Skeletal muscle satellite cell (primary cell): ENCODE measurements around the gene WWOX.

Source experiments
- H3K27me3 ChIP-seq: 2 replicates; pipeline ENCODE4 v1.7.0; 2013; ENCODE audit warnings: low read length; ENCODE audit not compliant: control insufficient read depth, insufficient read depth
- H3K36me3 ChIP-seq: 2 replicates; pipeline ENCODE4 v1.7.0; 2013; ENCODE audit warnings: mild to moderate bottlenecking, control low read depth, low read length; ENCODE audit not compliant: insufficient read depth
- H3K4me1 ChIP-seq: 2 replicates; pipeline ENCODE4 v1.7.0; 2013; ENCODE audit warnings: low read length; ENCODE audit not compliant: control insufficient read depth, insufficient read depth
- H3K4me2 ChIP-seq: 2 replicates; pipeline ENCODE4 v1.7.0; 2013; ENCODE audit warnings: mild to moderate bottlenecking, low read length
- H3K4me3 ChIP-seq: 2 replicates; pipeline ENCODE4 v1.7.0; 2013; ENCODE audit warnings: low read length
- H3K9ac ChIP-seq: 2 replicates; pipeline ENCODE4 v1.7.0; 2013; ENCODE audit warnings: mild to moderate bottlenecking, low read depth, low read length, moderate library complexity
- H3K9me3 ChIP-seq: replicated peaks from 2 replicates; pipeline ENCODE4 v1.7.0; 2013; ENCODE audit warnings: mild to moderate bottlenecking, control low read depth, low read length

WWOX gene

DNA sequence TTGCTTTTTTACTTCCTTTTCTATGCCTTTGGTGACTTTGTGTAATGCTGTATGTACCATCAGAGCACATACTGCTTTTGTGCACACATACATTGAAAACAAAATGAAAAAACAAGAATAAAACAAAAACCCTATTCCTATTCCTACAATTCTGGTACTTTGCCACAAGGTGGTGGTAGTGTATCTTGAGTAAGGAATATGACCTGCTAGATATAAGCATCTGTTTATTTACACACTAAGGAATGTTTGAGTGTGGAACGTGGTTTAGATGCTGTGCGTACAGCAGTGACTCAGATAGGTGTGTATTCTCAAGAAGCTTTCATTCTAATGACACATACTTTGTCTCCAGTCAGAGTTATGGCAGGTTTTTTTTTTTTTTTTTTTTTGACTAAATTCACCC is 606.2 kb downstream of the WWOX start:
- Histone ChIP-seq H3K9ac (no peak overlapping the region), H3K36me3 (no peaks in the 10 kb centered on the region), H3K4me1 (no peaks in the 10 kb centered on the region), H3K9me3 (peaks cover 3% of the 10 kb centered on the region), H3K4me3 (no peak overlapping the region), H3K4me2 (no peak overlapping the region), H3K27me3 (no peaks in the 10 kb centered on the region)

- Histone ChIP-seq H3K4me2 (no peak overlapping the region), H3K27me3 (no peaks in the 10 kb centered on the region), H3K36me3 (no peaks in the 10 kb centered on the region), H3K4me1 (no peaks in the 10 kb centered on the region), H3K9ac (no peak overlapping the region), H3K4me3 (no peak overlapping the region), H3K9me3 (peaks cover 3% of the 10 kb centered on the region)
These were observed 607.2 kb downstream of the WWOX start for GRCh38 chr16:78706637-78707036.

- H3K9ac ChIP-seq, result no peak overlapping the region
- H3K27me3 ChIP-seq, result no peaks in the 10 kb centered on the region
- H3K4me1 ChIP-seq, result no peaks in the 10 kb centered on the region
- no peaks in the 10 kb centered on the region for H3K36me3 ChIP-seq
- no peak overlapping the region for H3K4me3 ChIP-seq
- H3K4me2 ChIP-seq, result no peak overlapping the region
- peaks cover 3% of the 10 kb centered on the region for H3K9me3 ChIP-seq
These were observed 609.9 kb downstream of the WWOX start for GRCh38 chr16:78709137-78709884.

DNA sequence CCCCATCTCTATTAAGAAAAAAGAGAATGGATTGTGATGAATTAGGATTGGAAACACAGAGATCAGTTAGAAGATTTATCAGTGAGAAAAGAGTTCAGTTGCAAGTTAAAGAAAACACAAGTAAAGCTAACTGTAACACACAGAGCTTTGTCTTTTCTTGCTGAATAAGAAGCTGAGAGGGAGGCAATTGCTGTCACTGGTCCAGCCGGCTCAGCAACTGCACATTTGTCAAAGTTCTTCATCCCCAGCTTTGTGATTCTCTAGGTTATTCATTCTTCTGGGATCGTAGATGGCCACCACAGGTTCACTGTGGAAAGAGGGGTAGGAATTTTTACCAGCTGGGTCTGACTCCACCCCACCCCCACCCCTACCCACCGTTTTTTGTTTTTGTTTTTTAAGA is 615.7 kb downstream of the WWOX start:
- Histone ChIP-seq H3K4me3 (no peak overlapping the region), H3K36me3 (no peaks in the 10 kb centered on the region), H3K9ac (no peak overlapping the region), H3K4me1 (no peaks in the 10 kb centered on the region), H3K27me3 (no peaks in the 10 kb centered on the region), H3K9me3 (no peaks in the 10 kb centered on the region), H3K4me2 (no peak overlapping the region)

DNA sequence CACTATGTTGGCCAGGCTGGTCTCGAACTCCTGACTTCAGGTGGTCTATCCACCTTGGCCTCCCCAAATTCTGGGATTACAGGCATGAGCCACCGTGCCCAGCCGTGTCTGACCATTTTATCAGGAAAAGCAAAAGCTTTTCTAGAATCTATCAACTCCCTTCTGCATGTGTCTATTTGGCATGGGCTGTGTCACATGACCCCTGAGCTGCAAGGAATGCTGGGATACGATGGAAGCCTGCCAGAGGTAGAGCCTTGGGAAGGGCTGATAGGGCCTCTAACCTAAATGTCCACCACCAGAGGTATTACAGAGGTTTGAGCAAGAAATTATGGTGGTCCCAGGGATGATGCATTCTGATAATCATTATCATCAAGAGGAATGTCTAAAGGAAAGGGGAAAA is 616.2 kb downstream of the WWOX start:
- H3K9ac ChIP-seq, result no peak overlapping the region

DNA sequence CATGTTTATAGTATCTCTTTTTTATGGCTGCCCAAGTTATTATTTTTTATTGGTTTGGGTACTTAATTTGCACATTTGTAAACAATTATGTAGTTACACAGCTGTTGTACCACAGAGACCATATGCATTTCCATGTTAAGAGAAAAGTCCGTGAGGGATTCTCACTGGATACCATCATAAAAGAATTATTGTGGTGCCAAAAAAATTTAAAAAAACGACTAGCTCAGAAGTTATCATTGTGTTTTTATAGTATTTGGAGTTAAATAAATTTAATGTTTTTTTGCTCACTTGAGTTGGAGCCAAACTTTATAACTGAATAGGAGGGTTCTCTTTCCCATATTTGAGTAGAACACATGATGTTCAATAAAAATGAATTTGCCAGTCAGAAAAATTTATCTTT is 618.7 kb downstream of the WWOX start:
- no peak overlapping the region for H3K4me3 ChIP-seq
- no peaks in the 10 kb centered on the region for H3K36me3 ChIP-seq
- H3K4me2 ChIP-seq, result no peak overlapping the region
- H3K4me1 ChIP-seq, result no peaks in the 10 kb centered on the region
- no peaks in the 10 kb centered on the region for H3K27me3 ChIP-seq
- no peaks in the 10 kb centered on the region for H3K9me3 ChIP-seq
- no peak overlapping the region for H3K9ac ChIP-seq

More for the DNA sequence above, 616.2 kb downstream of the WWOX start:
- no peak overlapping the region for H3K4me2 ChIP-seq
- H3K9me3 ChIP-seq, result no peaks in the 10 kb centered on the region
- no peak overlapping the region for H3K4me3 ChIP-seq
- H3K36me3 ChIP-seq, result no peaks in the 10 kb centered on the region
- H3K27me3 ChIP-seq, result no peaks in the 10 kb centered on the region
- H3K4me1 ChIP-seq, result no peaks in the 10 kb centered on the region

DNA sequence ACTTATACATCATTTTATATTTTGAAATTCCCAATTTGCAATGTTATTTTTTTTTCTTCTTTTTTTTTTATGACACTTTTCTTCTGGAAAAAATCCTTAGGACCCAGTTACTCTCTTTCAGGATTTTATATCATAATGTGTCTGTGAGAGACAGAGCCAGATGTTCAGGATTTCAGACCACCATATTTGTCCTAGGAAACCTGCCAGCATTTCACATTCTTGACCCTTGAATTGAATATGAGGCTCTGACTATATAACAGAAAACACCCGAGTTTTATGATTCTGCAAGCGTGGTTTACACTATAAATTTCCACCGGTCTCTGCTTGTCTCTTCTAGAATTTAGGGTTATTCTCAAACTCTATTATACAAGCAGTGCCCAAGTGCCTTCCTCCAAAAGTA is 621.0 kb downstream of the WWOX start:
- H3K4me1 ChIP-seq, result no peaks in the 10 kb centered on the region

GRCh38 chr16:78727536-78727935 is 628.1 kb downstream of the WWOX start:
- Histone ChIP-seq H3K4me2 (no peak overlapping the region), H3K4me1 (no peaks in the 10 kb centered on the region), H3K4me3 (no peak overlapping the region), H3K9ac (no peak overlapping the region), H3K27me3 (no peaks in the 10 kb centered on the region), H3K36me3 (no peaks in the 10 kb centered on the region), H3K9me3 (no peaks in the 10 kb centered on the region)

More for the DNA sequence above, 621.0 kb downstream of the WWOX start:
- no peaks in the 10 kb centered on the region for H3K36me3 ChIP-seq
- H3K9ac ChIP-seq, result no peak overlapping the region
- H3K4me2 ChIP-seq, result no peak overlapping the region
- no peaks in the 10 kb centered on the region for H3K9me3 ChIP-seq
- H3K27me3 ChIP-seq, result no peaks in the 10 kb centered on the region
- no peak overlapping the region for H3K4me3 ChIP-seq

- Histone ChIP-seq H3K27me3 (no peaks in the 10 kb centered on the region), H3K9me3 (no peaks in the 10 kb centered on the region), H3K4me2 (no peak overlapping the region), H3K4me1 (no peaks in the 10 kb centered on the region), H3K9ac (no peak overlapping the region), H3K4me3 (no peak overlapping the region), H3K36me3 (no peaks in the 10 kb centered on the region)
These were observed 630.2 kb downstream of the WWOX start for GRCh38 chr16:78729687-78730086.

GRCh38 chr16:78731785-78732184 is 632.3 kb downstream of the WWOX start:
- Histone ChIP-seq H3K9ac (no peak overlapping the region), H3K4me2 (no peak overlapping the region), H3K4me3 (no peak overlapping the region), H3K36me3 (no peaks in the 10 kb centered on the region), H3K9me3 (no peaks in the 10 kb centered on the region), H3K27me3 (no peaks in the 10 kb centered on the region), H3K4me1 (no peaks in the 10 kb centered on the region)

DNA sequence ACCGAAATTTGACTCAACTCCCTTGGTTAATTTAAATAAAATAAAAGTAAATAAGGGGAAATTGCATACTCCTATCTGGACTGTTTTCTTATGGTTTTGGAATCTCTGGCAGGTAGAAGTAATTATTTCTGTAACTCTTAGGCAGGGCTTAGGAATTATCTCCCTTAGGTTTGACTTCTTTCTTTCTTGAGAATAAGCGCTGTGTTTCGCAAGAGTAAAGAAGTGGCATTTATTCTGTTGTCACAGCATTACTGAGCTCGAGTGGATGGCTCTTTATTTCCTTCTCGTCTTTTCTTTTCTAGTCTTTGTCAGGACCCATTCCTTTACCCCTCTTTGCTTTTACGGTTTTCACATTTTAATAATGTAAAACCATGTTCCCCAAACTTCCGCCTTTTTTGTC is 633.2 kb downstream of the WWOX start:
- Histone ChIP-seq H3K4me2 (no peak overlapping the region), H3K9ac (no peak overlapping the region), H3K36me3 (no peaks in the 10 kb centered on the region), H3K9me3 (no peaks in the 10 kb centered on the region), H3K27me3 (no peaks in the 10 kb centered on the region), H3K4me3 (no peak overlapping the region), H3K4me1 (no peaks in the 10 kb centered on the region)

DNA sequence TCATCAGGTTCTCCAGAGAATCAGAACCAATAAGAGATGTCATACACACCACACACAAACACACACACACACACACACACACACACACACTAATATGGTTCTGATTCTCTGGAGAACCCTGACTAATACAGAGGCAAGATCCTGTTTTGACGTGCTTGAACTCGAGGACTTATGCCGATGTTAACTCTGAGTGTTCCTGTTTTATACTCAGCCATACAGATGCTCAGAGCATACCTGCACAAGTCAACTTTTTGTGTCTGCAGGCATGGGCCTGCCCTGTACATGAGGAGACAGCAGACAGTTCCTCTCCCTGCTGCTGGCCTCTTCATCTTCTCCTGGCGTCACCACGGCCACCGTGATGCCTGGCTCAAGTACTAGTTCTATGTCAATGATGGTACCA is 635.9 kb downstream of the WWOX start:
- H3K4me2 ChIP-seq, result no peak overlapping the region
- H3K27me3 ChIP-seq, result no peaks in the 10 kb centered on the region
- no peak overlapping the region for H3K4me3 ChIP-seq
- H3K36me3 ChIP-seq, result no peaks in the 10 kb centered on the region
- no peaks in the 10 kb centered on the region for H3K4me1 ChIP-seq
- H3K9ac ChIP-seq, result no peak overlapping the region
- H3K9me3 ChIP-seq, result no peaks in the 10 kb centered on the region
